Body of pancreas (tissue), 4 donors: ENCODE measurements around the gene ARF4.
"Not testable (repeated sequence)": the region's sequence is repeated elsewhere in the genome, so short reads cannot be mapped to it uniquely, and the experiment has no call there.

Source experiments
- CTCF ChIP-seq, 7 experiments: fragments of 450-650 bp in 4 of 7; fragments of 200-600 bp in 3 of 7; sonication (generic) in 3 of 7; IDR thresholded peaks; one replicate each; pipeline ENCODE4 v1.5.1; 2016 to 2019; ENCODE audit warnings: antibody characterized with exemption in 7 of 7
- POLR2A ChIP-seq, 3 donors: fragments of 450-650 bp; IDR thresholded peaks; one replicate each; pipeline ENCODE4 v1.6.1; 2016; ENCODE audit warnings: antibody characterized with exemption in 3 of 3, mild to moderate bottlenecking in 2 of 3

GRCh38 chr3:57634259-57634658 lies 37.1 kb upstream of the ARF4 start:
- TF ChIP-seq POLR2A, CTCF (IDR thresholded peaks at IDR 0.05): not testable (repeated sequence)
